ENCODE results near the gene TEX14. TPM values are rescaled to one million over a fixed set of nuclear protein-coding genes. Genes with fewer than 3 reads are reported as not detected.

TEX14 gene
- total and polyA plus RNA-seq, 8 donors = 0.03 to 0.06 TPM; not detected in 6

DNA sequence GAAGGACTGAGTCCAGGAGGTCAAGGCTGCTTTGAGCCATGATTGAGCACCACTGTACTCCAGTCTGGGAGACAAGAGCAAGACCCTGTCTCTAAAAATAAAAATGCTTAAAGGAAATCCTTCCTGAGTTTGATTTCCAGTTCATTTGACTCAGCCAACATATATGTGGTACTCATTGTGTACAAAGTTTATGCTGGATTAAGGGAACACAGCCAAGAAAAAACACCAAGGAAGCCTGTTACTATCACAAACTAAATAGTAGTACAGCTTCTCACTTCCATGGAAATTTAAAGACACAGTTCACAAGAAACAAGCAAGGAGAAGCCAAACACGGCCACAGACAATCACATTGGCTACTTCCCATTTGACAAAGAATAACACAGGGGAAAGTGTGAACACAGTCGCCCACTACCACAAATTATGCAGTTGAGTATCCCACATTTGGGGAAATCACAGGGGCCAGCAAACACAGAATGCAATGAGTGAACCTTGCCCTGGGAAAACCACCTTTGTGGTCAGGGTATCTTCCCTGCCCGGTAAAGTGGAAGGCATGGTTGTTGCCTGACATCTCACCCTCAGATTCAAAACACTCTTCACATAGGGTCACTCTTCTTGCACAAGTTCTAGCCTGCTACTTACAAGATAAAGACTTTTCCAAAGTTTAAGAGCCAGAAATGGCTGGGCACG lies 14.5 kb downstream of the TEX14 start:
- Histone ChIP-seq H3K9me3 (no peaks in the 10 kb centered on the region), H3K27me3 (no peaks in the 10 kb centered on the region), H3K36me3 (no peaks in the 10 kb centered on the region), H3K4me3 (no peak overlapping the region), H3K4me1 (no peaks in the 10 kb centered on the region), H3K27ac (peak overlapping the region in 4 of 5 donors; percentile 41 to 55 (median 48))
- TF ChIP-seq POLR2AphosphoS5 (IDR thresholded peaks at IDR 0.05) (no peak), POLR2A (IDR thresholded peaks at IDR 0.05) (no peak), EP300 (IDR thresholded peaks at IDR 0.05) (no peak)
- TF ChIP-seq, protein P1, sequence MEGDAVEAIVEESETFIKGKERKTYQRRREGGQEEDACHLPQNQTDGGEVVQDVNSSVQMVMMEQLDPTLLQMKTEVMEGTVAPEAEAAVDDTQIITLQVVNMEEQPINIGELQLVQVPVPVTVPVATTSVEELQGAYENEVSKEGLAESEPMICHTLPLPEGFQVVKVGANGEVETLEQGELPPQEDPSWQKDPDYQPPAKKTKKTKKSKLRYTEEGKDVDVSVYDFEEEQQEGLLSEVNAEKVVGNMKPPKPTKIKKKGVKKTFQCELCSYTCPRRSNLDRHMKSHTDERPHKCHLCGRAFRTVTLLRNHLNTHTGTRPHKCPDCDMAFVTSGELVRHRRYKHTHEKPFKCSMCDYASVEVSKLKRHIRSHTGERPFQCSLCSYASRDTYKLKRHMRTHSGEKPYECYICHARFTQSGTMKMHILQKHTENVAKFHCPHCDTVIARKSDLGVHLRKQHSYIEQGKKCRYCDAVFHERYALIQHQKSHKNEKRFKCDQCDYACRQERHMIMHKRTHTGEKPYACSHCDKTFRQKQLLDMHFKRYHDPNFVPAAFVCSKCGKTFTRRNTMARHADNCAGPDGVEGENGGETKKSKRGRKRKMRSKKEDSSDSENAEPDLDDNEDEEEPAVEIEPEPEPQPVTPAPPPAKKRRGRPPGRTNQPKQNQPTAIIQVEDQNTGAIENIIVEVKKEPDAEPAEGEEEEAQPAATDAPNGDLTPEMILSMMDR (IDR thresholded peaks at IDR 0.05) = no peak
- intact Hi-C loops (cut with DNase I; ENCODE audit: low total_unique reads) = no loop called here
- peak in 1 of 2 donors; percentile 50 for DNase-seq
- WGBS, 5 donors = 37 to 65% (median 49%) methylated on average over 4 of the region's 4 CpGs

DNA sequence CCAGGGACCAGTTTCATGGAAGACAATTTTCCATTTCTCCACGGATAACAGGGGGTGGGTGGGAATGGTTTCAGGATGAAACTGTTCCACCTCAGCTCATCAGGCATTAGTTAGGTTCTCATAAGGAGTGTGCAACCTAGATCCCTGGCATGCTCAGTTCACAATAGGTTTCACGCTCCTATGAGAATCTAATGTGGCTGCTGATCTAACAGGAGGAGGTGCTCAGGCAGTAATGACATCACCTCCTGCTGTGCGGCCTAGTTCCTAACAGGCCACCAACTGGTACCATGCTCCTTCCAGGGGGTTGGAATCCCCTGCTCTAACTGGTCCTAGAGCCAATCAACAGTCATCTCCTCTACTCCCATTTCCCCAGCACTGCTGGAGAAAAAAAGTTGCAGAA lies 19.9 kb downstream of the TEX14 start:
- 87 to 94% (median 93%) methylated on average over 3 of the region's 3 CpGs for WGBS, 5 donors
- no peak for DNase-seq
- TF ChIP-seq, protein P1 (IDR thresholded peaks at IDR 0.05) = no peak
- TF ChIP-seq POLR2AphosphoS5 (IDR thresholded peaks at IDR 0.05) (no peak), EP300 (IDR thresholded peaks at IDR 0.05) (no peak), POLR2A (IDR thresholded peaks at IDR 0.05) (no peak)
- no peaks in the 10 kb centered on the region for H3K36me3 ChIP-seq
- H3K27me3 ChIP-seq = no peaks in the 10 kb centered on the region
- no peaks in the 10 kb centered on the region for H3K9me3 ChIP-seq
- H3K27ac ChIP-seq = no peak overlapping the region
- intact Hi-C loops (cut with DNase I; ENCODE audit: low total_unique reads) = no loop called here
- H3K4me3 ChIP-seq = no peak overlapping the region
- no peaks in the 10 kb centered on the region for H3K4me1 ChIP-seq

DNA sequence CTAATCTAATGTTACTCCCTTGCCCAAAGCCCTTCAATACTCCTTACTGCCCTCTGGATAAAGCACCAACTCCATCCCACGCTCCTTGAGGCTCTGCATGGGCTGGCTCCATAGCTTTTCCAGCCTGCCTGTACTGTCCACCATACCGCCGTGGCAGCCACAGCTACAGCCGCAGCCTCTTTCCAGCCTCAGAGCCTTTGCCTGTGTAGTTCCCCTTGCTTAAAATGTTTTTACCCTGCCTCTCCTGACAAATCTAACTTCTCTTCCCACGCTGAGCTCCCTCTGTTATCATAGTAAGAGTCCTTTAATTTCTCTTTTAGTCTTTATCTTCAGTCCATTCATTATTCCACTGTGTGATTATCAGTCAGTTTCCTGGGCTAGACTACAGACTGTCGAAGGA lies 22.0 kb downstream of the TEX14 start:
- WGBS, 5 donors = 42 to 59% (median 47%) methylated on average over 6 of the region's 6 CpGs
- TF ChIP-seq POLR2AphosphoS5 (IDR thresholded peaks at IDR 0.05) = no peak
- no peak for TF ChIP-seq EP300 (IDR thresholded peaks at IDR 0.05)
- TF ChIP-seq, protein P1 (IDR thresholded peaks at IDR 0.05) = no peak
- TF ChIP-seq POLR2A (IDR thresholded peaks at IDR 0.05) = no peak
- H3K4me1 ChIP-seq = no peaks in the 10 kb centered on the region
- H3K27me3 ChIP-seq = no peaks in the 10 kb centered on the region
- no peak for DNase-seq
- H3K9me3 ChIP-seq = no peaks in the 10 kb centered on the region
- H3K27ac ChIP-seq = no peak overlapping the region
- H3K4me3 ChIP-seq = no peak overlapping the region
- H3K36me3 ChIP-seq = no peaks in the 10 kb centered on the region
- intact Hi-C loops (cut with DNase I; ENCODE audit: low total_unique reads) = no loop called here

DNA sequence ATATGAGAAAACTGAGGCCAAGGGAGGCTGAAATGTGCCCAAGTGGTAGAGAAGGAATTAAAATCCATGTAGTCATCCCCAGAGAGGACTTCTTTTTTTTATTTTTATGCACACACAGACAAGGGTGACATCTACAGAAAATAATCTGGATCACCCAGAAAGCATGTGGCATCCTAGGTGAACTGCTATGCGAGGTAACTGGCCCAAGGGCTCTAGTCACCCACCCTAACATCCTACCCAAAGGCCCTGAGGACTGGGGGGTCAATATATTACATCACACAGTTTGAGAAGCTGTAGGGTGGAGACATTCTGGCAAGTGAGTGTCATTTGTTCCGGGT lies 23.3 kb downstream of the TEX14 start:
- Histone ChIP-seq H3K4me1 (no peaks in the 10 kb centered on the region), H3K36me3 (no peaks in the 10 kb centered on the region), H3K4me3 (no peak overlapping the region), H3K27ac (no peak overlapping the region), H3K27me3 (no peaks in the 10 kb centered on the region), H3K9me3 (no peaks in the 10 kb centered on the region)
- DNase-seq = no peak
- intact Hi-C loops (cut with DNase I; ENCODE audit: low total_unique reads) = no loop called here
- 74 to 84% (median 76%) methylated on average over 2 of the region's 2 CpGs for WGBS, 5 donors
- TF ChIP-seq POLR2AphosphoS5 (IDR thresholded peaks at IDR 0.05) (no peak), EP300 (IDR thresholded peaks at IDR 0.05) (no peak), POLR2A (IDR thresholded peaks at IDR 0.05) (no peak)
- TF ChIP-seq, protein P1 (IDR thresholded peaks at IDR 0.05) = no peak
